Activated T-cell treated with anti-CD3 and anti-CD28 coated beads for 1 hour (primary cell): ENCODE data around the gene PELO.

Experiments used
- DNase-seq: peaks from one replicate; pipeline ENCODE4 v3.0.0-alpha.2; 2020; ENCODE audit warnings: low read depth

The PELO gene

DNA sequence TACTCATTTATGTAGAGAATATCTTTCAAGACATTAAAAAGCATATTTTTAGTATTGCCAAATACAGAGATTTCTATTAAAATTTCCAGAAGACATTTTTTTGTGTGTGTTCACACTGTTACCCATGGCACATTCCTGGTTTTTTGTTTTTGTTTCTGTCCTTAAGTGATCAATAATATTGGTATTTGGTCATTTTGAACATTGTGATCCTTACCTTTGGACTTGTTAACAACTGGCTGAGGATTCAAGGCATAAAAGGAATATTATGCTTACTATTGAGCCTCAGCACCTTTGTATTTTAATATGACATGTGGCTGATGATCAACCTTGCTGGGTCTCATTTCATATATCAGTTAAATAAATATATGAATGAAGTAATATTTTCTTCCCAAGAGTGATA, 41.9 kb downstream of the PELO start:
- no peak for DNase-seq

- no peak for DNase-seq
Measured at GRCh38 chr5:52830650-52831049, 42.9 kb downstream of the PELO start.

GRCh38 chr5:52831786-52832511, 44.2 kb downstream of the PELO start:
- no peak for DNase-seq

- no peak for DNase-seq
Measured at GRCh38 chr5:52834320-52834719, 46.6 kb downstream of the PELO start.

GRCh38 chr5:52837068-52837467, 49.4 kb downstream of the PELO start:
- DNase-seq, result no peak
